K562 (cell line): Measurements from ENCODE around the gene ANKZF1. TPM values are rescaled to one million over a fixed set of nuclear protein-coding genes. Genes with fewer than 3 reads are reported as not detected.

Source experiments
- ATAC-seq: fragments of 200-7000 bp; cut with Tn5 transposase; 3 replicates; pipeline ENCODE4 v1.9.1; 2020; ENCODE audit warnings: moderate library complexity
- BruUV-seq: library from RNA; stranded (reverse); fragments of 400-500 nt; replicated peaks from 2 replicates; lab custom pipeline; 2021; lab: Mats Ljungman, UMichigan
- CTCF ChIA-PET: fragments of 300-600 bp; formaldehyde crosslinking; extraction: SDS; loops from one replicate; lab custom pipeline; 2021; ENCODE audit warnings: low intra/inter-chr PET ratio; lab: Yijun Ruan, JAX
- POLR2A ChIA-PET: fragments of 300-600, 350-650 bp; sonication (Branson Sonifier 250); formaldehyde crosslinking; extraction: SDS; loops from one replicate; lab custom pipeline; 2021; ENCODE audit warnings: antibody characterized with exemption, inconsistent platforms; lab: Yijun Ruan, JAX
- DNase-seq, 4 experiments: peaks; one replicate each; pipeline versions ENCODE4 v3.0.0 to v3.0.0-alpha.2; 2011 to 2018; ENCODE audit warnings: low spot score in 3 of 4, mixed read lengths in 3 of 4; ENCODE audit errors: extremely low read depth in 1 of 4
- FAIRE-seq: peaks from 2 replicates; lab custom pipeline; 2011; peaks lifted over from hg19 to GRCh38; lab: Jason Lieb, UNC
- H2AFZ ChIP-seq: 2 replicates; pipeline ENCODE4 v1.6.0; 2011; ENCODE audit warnings: low read depth, low read length, control low read depth, inconsistent platforms
- H3K27ac ChIP-seq: fragments of 200-600 bp; 3 replicates; pipeline ENCODE4 v1.8.0; 2011; ENCODE audit warnings: low read depth, mild to moderate bottlenecking, control low read depth, inconsistent platforms, low read length, moderate library complexity, mixed read lengths; ENCODE audit errors: extremely low read depth
- H3K27me3 ChIP-seq, 2 experiments: fragments of 300-600 bp in 1 of 2; 2 replicates in 1 of 2; 3 replicates in 1 of 2; pipeline versions ENCODE4 v1.6.0 to v1.8.0; 2011; ENCODE audit warnings: inconsistent platforms in 2 of 2, low read length in 2 of 2, mild to moderate bottlenecking in 1 of 2, mixed read lengths in 1 of 2, moderate library complexity in 1 of 2; ENCODE audit not compliant: control insufficient read depth in 2 of 2, insufficient read depth in 2 of 2
- H3K36me3 ChIP-seq: fragments of 300-600 bp; 3 replicates; pipeline ENCODE4 v1.8.0; 2011; ENCODE audit warnings: mild to moderate bottlenecking, low read length, inconsistent platforms; ENCODE audit not compliant: control insufficient read depth, insufficient read depth
- H3K4me1 ChIP-seq, 2 experiments: fragments of 200-600 bp in 1 of 2; replicated peaks in 1 of 2; 2 replicates in 1 of 2; 3 replicates in 1 of 2; pipeline versions ENCODE4 v1.5.1 to v1.8.0; 2011; ENCODE audit warnings: inconsistent platforms in 2 of 2, low read length in 2 of 2, mild to moderate bottlenecking in 1 of 2, mixed read lengths in 1 of 2, moderate library complexity in 1 of 2; ENCODE audit not compliant: control insufficient read depth in 2 of 2, insufficient read depth in 2 of 2
- H3K4me2 ChIP-seq: 2 replicates; pipeline ENCODE4 v1.6.1; 2011; ENCODE audit warnings: low read length, control low read depth, inconsistent platforms, mixed read lengths; ENCODE audit not compliant: insufficient read depth
- H3K4me3 ChIP-seq: fragments of 200-600 bp; sonication (generic), shearing (Covaris generic); 2 replicates; pipeline ENCODE4 v1.5.1; 2016; ENCODE audit warnings: control low read depth, inconsistent platforms
- H3K79me2 ChIP-seq: fragments of 200-600 bp; 3 replicates; pipeline ENCODE4 v1.8.0; 2011; ENCODE audit warnings: low read length, inconsistent platforms; ENCODE audit not compliant: control insufficient read depth, insufficient read depth
- H3K9ac ChIP-seq, 2 experiments: 2 replicates each; pipeline versions ENCODE4 v1.6.0 to v1.6.1; 2011; ENCODE audit warnings: low read depth in 2 of 2, low read length in 2 of 2, control low read depth in 1 of 2, inconsistent platforms in 1 of 2, mild to moderate bottlenecking in 1 of 2, mixed read lengths in 1 of 2; ENCODE audit not compliant: insufficient read depth in 1 of 2
- H3K9me1 ChIP-seq: one replicate; pipeline ENCODE4 v1.6.0; 2011; ENCODE audit warnings: inconsistent platforms, mild to moderate bottlenecking, low read length, moderate library complexity; ENCODE audit not compliant: control insufficient read depth, insufficient read depth
- H3K9me3 ChIP-seq: replicated peaks from 2 replicates; pipeline ENCODE4 v1.5.1; 2011; ENCODE audit warnings: low read depth, low read length, inconsistent platforms; ENCODE audit not compliant: control insufficient read depth, insufficient read depth
- H4K20me1 ChIP-seq: replicated peaks from 2 replicates; pipeline ENCODE4 v1.6.1; 2011; ENCODE audit warnings: low read length, inconsistent platforms, mixed read lengths; ENCODE audit not compliant: control insufficient read depth, insufficient read depth
- ASH1L ChIP-seq: fragments of 450-650 bp; IDR thresholded peaks from 2 replicates; pipeline ENCODE4 v1.6.1; 2018; ENCODE audit warnings: borderline replicate concordance, mild to moderate bottlenecking, low read depth; ENCODE audit not compliant: partially characterized antibody
- ATF6 ChIP-seq: sonication (generic); formaldehyde crosslinking; IDR thresholded peaks from 2 replicates; pipeline ENCODE4 v1.4.0; 2020; ENCODE audit warnings: mild to moderate bottlenecking, missing genetic modification reagents
- CREBBP ChIP-seq: IDR thresholded peaks from one replicate; pipeline ENCODE4 v1.6.1; 2012; ENCODE audit warnings: low read depth, mild to moderate bottlenecking, control low read depth, inconsistent platforms, low read length
- NR4A1 ChIP-seq, 2 experiments: fragments of 250-450 bp in 1 of 2; fragments of 450-650 bp in 1 of 2; sonication (Bioruptor Pico) in 1 of 2; IDR thresholded peaks; 2 replicates each; pipeline versions ENCODE4 v1.4.0 to v1.6.1; 2016 to 2020; ENCODE audit warnings: mild to moderate bottlenecking in 2 of 2, missing compliant biosample characterization in 1 of 2, missing genetic modification characterization in 1 of 2, moderate library complexity in 1 of 2
- RFX5 ChIP-seq: IDR thresholded peaks from 2 replicates; pipeline ENCODE4 v1.6.1; 2011; ENCODE audit warnings: low read depth, mild to moderate bottlenecking, improper control_type of control experiment, low read length
- SMAD2 ChIP-seq: fragments of 150-350 bp; IDR thresholded peaks from 2 replicates; pipeline ENCODE4 v1.6.1; 2014; ENCODE audit warnings: low read depth, mild to moderate bottlenecking, low read length
- TRIM28 ChIP-seq: fragments of 450-650 bp; IDR thresholded peaks from 2 replicates; pipeline ENCODE4 v1.6.1; 2017
- ZNF655 ChIP-seq: fragments of 250-450 bp; sonication (Bioruptor Pico); IDR thresholded peaks from 2 replicates; pipeline ENCODE4 v1.5.0; 2021
- ZNF79 ChIP-seq: fragments of 250-450 bp; sonication (Bioruptor Pico); IDR thresholded peaks from 2 replicates; pipeline ENCODE4 v1.4.0; 2020; ENCODE audit warnings: low read depth, mild to moderate bottlenecking, moderate library complexity
- ZZZ3 ChIP-seq: fragments of 450-650 bp; IDR thresholded peaks from 2 replicates; pipeline ENCODE4 v1.6.1; 2016; ENCODE audit warnings: antibody characterized with exemption, mild to moderate bottlenecking, moderate library complexity
- WGBS: fragments of 100-300 bp; shearing (Covaris generic); methylation state at CpG from one replicate; pipeline ENCODE4 v1.1.6; 2016; ENCODE audit warnings: low coverage, mixed read lengths; ENCODE audit not compliant: insufficient coverage; ENCODE audit errors: missing lambda C conversion rate; 5-methylcytosine and 5-hydroxymethylcytosine counted together
- in situ Hi-C: fragments of 300-500 bp; cut with MboI; formaldehyde crosslinking; loops from 4 replicates; pipeline ENCODE4 v1.15.0; 2018; ENCODE audit warnings: inconsistent platforms, mixed read lengths
- intact Hi-C: fragments of 100-400 bp; cut with micrococcal nuclease; formaldehyde crosslinking; loops from 2 replicates; pipeline ENCODE4 v1.14.2; 2022
- polyA plus RNA-seq, 8 experiments: library from polyadenylated mRNA; depleted of rRNA in 4 of 8; stranded (reverse) in 5 of 8; unstranded in 3 of 8; fragments of >200 nt; fragmentation: Nextera tagmentation in 2 of 8; fragmentation: Illumina TruSeq in 1 of 8; extraction: Ambion mirVana in 2 of 8; extraction: Trizol in 1 of 8; gene quantifications; 2 replicates each; pipeline versions ENCODE4 v1.2.1 to v1.2.3, GENCODE V29; 2011 to 2014; ENCODE audit warnings: inconsistent platforms in 1 of 8, missing spikeins in 1 of 8
- total RNA-seq, 7 experiments: library from RNA; depleted of rRNA in 6 of 7; stranded (reverse); fragments of >200 nt in 6 of 7; fragmentation: Illumina TruSeq in 2 of 7; extraction: Trizol in 2 of 7; gene quantifications; 2 replicates each; pipeline versions ENCODE4 v1.2.1 to v1.2.3, GENCODE V29; 2011 to 2021; ENCODE audit warnings: low replicate concordance in 1 of 7

Gene ANKZF1
- total and polyA plus RNA-seq, 9 of the 15 experiments (the other 6 are each of a cell fraction or from before 2014, with no cell fraction given), result 3.1 to 60.6 (median 31.0) TPM

- intact Hi-C loops, result no loop called here
- WGBS, result 94% methylated on average over 6 of the region's 6 CpGs
- H3K27me3 ChIP-seq, result no peaks in the 10 kb centered on the region
- no peak overlapping the region for H3K4me3 ChIP-seq
- in situ Hi-C loops, result no loop called here
- BruUV-seq, result no TSS peak
- no peak for TF ChIP-seq ZNF79 (CRISPR knock-in tag)
- no peak for TF ChIP-seq ASH1L
- TF ChIP-seq NR4A1 (CRISPR knock-in tag; IDR thresholded peaks at IDR 0.05), result no peak
- no peak for TF ChIP-seq NR4A1 (tag; IDR thresholded peaks at IDR 0.05)
- no peak for TF ChIP-seq TRIM28
- TF ChIP-seq CREBBP, result no peak
- TF ChIP-seq ZNF655, result no peak
- no peak for TF ChIP-seq SMAD2
- no peak for TF ChIP-seq ZZZ3
- no peak for TF ChIP-seq RFX5
- TF ChIP-seq ATF6 (CRISPR knock-in tag), result no peak
- H3K4me1 ChIP-seq, result peaks cover 13 to 35% of the 10 kb centered on the region in 2 experiments; a peak in 4 of 5 replicates
- H3K9me1 ChIP-seq, result no peaks in the 10 kb centered on the region
- DNase-seq (no peak), ATAC-seq (no peak), FAIRE-seq (no peak)
- no peak overlapping the region for H3K27ac ChIP-seq
- no peak overlapping the region for H3K9ac ChIP-seq
- no peak overlapping the region for H3K4me2 ChIP-seq
- H4K20me1 ChIP-seq, result 0 out of 2 replicates have a peak, but pooled peaks cover 2% of the 10 kb centered on the region
- ChIA-PET CTCF (no interaction called here), POLR2A (interaction anchor here (0.6 to 1.2 kb wide), 3 partner anchors 9 to 60 kb away, joined by 3 read pairs; no protein-coding TSS in a partner anchor)
- no peak overlapping the region for H2AFZ ChIP-seq
- H3K9me3 ChIP-seq, result no peaks in the 10 kb centered on the region
- H3K79me2 ChIP-seq, result peaks cover 27% of the 10 kb centered on the region
- H3K36me3 ChIP-seq, result peaks cover 70% of the 10 kb centered on the region
Measured at GRCh38 chr2:219214786-219215185, 14.8 kb upstream of the ANKZF1 start.
